Lung (tissue), 12 donors: ENCODE measurements around the gene ALKBH7. TPM values are rescaled to one million over a fixed set of nuclear protein-coding genes. Genes with fewer than 3 reads are reported as not detected.

Experiments
- ATAC-seq: fragments of 200-7000 bp; cut with Tn5 transposase; one replicate; pipeline ENCODE4 v1.9.1; 2020; ENCODE audit warnings: moderate number of reproducible peaks; ENCODE audit not compliant: insufficient read depth, low FRiP score
- DNase-seq, 3 donors: peaks; one replicate each; pipeline ENCODE4 v3.0.0-alpha.2; 2013 to 2017
- H3K27ac ChIP-seq, 2 donors: one replicate each; pipeline ENCODE4 v1.5.1; 2013; ENCODE audit warnings: mild to moderate bottlenecking in 2 of 2, moderate library complexity in 2 of 2, control low read depth in 1 of 2, inconsistent platforms in 1 of 2, low read depth in 1 of 2, low read length in 1 of 2
- H3K27me3 ChIP-seq, 3 donors: one replicate each; pipeline ENCODE4 v1.5.1; 2013; ENCODE audit warnings: low read length in 2 of 3; ENCODE audit not compliant: control insufficient read depth in 3 of 3, insufficient read depth in 3 of 3
- H3K36me3 ChIP-seq, 4 donors: one replicate each; pipeline ENCODE4 v1.5.1; 2013; ENCODE audit warnings: low read length in 4 of 4, mild to moderate bottlenecking in 1 of 4, moderate library complexity in 1 of 4; ENCODE audit not compliant: control insufficient read depth in 4 of 4, insufficient read depth in 4 of 4
- H3K4me1 ChIP-seq, 5 donors: one replicate each; pipeline ENCODE4 v1.5.1; 2013; ENCODE audit warnings: low read length in 5 of 5, mild to moderate bottlenecking in 2 of 5, moderate library complexity in 1 of 5; ENCODE audit not compliant: control insufficient read depth in 5 of 5, insufficient read depth in 5 of 5
- H3K4me3 ChIP-seq: one replicate; pipeline ENCODE4 v1.5.1; 2013; ENCODE audit warnings: mild to moderate bottlenecking, control low read depth, moderate library complexity
- H3K9ac ChIP-seq, 2 donors: one replicate each; pipeline ENCODE4 v1.5.1; 2013; ENCODE audit warnings: low read length in 2 of 2, control low read depth in 1 of 2; ENCODE audit not compliant: insufficient read depth in 1 of 2
- H3K9me3 ChIP-seq, 4 donors: one replicate each; pipeline ENCODE4 v1.5.1; 2013; ENCODE audit warnings: low read length in 3 of 4, mild to moderate bottlenecking in 1 of 4, moderate library complexity in 1 of 4; ENCODE audit not compliant: control insufficient read depth in 4 of 4, insufficient read depth in 3 of 4
- WGBS, 2 donors: extraction: QIAGEN DNeasy Blood & Tissue Kit; methylation state at CpG; one replicate each; pipeline ENCODE4 v1.1.7; 2013; 5-methylcytosine and 5-hydroxymethylcytosine counted together
- polyA plus RNA-seq, 2 donors: library from polyadenylated mRNA; stranded (reverse); fragments of 200-250 nt; gene quantifications; one replicate each; pipeline ENCODE4 v1.2.1, GENCODE V29; 2013
- total RNA-seq, 2 donors: library from RNA; depleted of rRNA in 1 of 2; stranded (reverse); fragments of >200 nt in 1 of 2; gene quantifications; one replicate each; pipeline ENCODE4 v1.2.1, GENCODE V29; 2014 to 2021
- TF ChIP-seq, protein P1 (sequence below): IDR thresholded peaks from 2 replicates; pipeline ENCODE4 v1.5.1; 2012; ENCODE audit warnings: mild to moderate bottlenecking; ENCODE audit errors: control extremely low read depth, extremely low read depth
- donor health status: control.
- donor health status: control.
- donor health status: Bipolar disorder and iron deficiency.
- donor health status: healthy.
- donor health status: DM: yes; HTN: yes; CAD: no.

ALKBH7 gene
- total and polyA plus RNA-seq, 4 donors: 26.8 to 84.2 (median 53.4) TPM

DNA sequence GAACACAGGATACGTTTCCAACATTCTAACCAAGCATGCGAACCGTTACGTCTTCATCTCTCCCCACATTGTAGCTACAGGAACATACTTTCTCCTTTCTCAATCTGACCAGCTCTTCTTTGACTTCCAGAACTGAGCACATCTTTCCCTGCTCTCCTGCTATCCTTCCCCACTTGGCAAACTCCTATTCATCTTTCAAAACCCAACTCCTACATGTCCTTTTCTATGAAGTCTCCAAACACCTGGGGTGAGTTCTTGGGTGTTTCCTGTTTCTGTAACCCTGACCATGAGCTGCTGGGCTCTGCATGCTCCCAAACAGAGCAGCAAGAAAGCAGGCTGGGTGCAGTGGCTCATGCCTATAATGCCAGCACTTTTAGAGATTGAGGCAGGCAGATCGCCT is 45.8 kb upstream of the ALKBH7 start:
- peaks cover 0 to 2% (median 0%) of the 10 kb centered on the region in 3 donors for H3K27me3 ChIP-seq
- no peaks in the 10 kb centered on the region for H3K9me3 ChIP-seq
- no peak overlapping the region for H3K27ac ChIP-seq
- no peaks in the 10 kb centered on the region for H3K4me1 ChIP-seq
- no peak overlapping the region for H3K4me3 ChIP-seq
- H3K9ac ChIP-seq: no peak overlapping the region
- no peak for ATAC-seq
- DNase-seq: no peak
- TF ChIP-seq, protein P1, sequence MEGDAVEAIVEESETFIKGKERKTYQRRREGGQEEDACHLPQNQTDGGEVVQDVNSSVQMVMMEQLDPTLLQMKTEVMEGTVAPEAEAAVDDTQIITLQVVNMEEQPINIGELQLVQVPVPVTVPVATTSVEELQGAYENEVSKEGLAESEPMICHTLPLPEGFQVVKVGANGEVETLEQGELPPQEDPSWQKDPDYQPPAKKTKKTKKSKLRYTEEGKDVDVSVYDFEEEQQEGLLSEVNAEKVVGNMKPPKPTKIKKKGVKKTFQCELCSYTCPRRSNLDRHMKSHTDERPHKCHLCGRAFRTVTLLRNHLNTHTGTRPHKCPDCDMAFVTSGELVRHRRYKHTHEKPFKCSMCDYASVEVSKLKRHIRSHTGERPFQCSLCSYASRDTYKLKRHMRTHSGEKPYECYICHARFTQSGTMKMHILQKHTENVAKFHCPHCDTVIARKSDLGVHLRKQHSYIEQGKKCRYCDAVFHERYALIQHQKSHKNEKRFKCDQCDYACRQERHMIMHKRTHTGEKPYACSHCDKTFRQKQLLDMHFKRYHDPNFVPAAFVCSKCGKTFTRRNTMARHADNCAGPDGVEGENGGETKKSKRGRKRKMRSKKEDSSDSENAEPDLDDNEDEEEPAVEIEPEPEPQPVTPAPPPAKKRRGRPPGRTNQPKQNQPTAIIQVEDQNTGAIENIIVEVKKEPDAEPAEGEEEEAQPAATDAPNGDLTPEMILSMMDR: no peak
- no peaks in the 10 kb centered on the region for H3K36me3 ChIP-seq
- WGBS, 2 donors: 82 to 85% methylated on average over 5 of the region's 5 CpGs

- H3K36me3 ChIP-seq: no peaks in the 10 kb centered on the region
- DNase-seq (no peak), ATAC-seq (no peak)
- H3K9me3 ChIP-seq: no peaks in the 10 kb centered on the region
- no peak within 1 kb of the TSS for H3K9ac ChIP-seq
- TF ChIP-seq, protein P1: no peak
- no peak within 1 kb of the TSS for H3K4me3 ChIP-seq
- H3K27me3 ChIP-seq: peaks cover 0 to 2% (median 0%) of the 10 kb centered on the region in 3 donors
- H3K27ac ChIP-seq: no peak within 1 kb of the TSS
- 76 to 84% methylated on average over 17 of the region's 17 CpGs for WGBS, 2 donors
- H3K4me1 ChIP-seq: no peaks in the 10 kb centered on the region
Observed at GRCh38 chr19:6333439-6333838, 39.2 kb upstream of the ALKBH7 start, which contains the start of gene ACER1. Gene ACER1 (minus strand): TSS chr19:6333612. CDS start chr19:6333551, 61 bp downstream.

DNA sequence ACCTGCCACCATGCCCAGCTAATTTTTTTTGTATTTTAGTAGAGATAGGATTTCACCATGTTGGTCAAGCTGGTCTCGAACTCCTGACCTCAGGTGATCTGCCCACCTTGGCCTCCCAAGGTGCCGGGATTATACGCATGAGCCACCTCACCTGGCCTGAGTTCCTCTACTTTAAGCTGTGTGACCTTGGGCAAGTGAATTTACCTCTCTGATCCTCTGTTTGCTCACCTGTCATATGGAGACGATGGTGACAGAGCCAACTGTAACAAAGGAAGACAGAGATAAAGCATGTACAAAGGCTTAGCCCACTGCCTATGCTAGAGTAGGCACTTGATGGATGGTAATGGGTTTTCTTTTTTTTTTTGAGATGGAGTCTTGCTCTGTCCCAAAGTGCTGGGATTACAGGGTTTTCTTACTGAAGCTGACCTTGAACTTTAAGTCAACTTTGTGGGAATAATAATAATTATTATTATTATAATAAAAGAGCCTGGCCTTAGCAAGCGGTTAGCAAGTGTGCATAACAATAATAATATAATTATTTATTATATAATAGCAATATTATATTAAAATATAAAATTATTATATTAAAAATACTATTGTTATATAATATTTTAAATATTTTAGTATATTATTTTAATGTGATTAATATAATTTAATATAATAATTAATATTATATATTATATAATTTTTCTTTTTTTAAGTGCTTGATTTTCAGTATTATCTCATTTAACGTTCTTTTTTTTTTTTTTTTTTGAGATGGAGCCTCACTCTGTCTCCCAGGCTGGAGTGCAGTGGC is 37.9 kb upstream of the ALKBH7 start:
- no peak for DNase-seq
- no peak for ATAC-seq
- Histone ChIP-seq H3K27ac (no peak overlapping the region), H3K4me3 (no peak overlapping the region), H3K9me3 (no peaks in the 10 kb centered on the region), H3K4me1 (no peaks in the 10 kb centered on the region), H3K36me3 (no peaks in the 10 kb centered on the region), H3K9ac (no peak overlapping the region), H3K27me3 (no peaks in the 10 kb centered on the region)
- TF ChIP-seq, protein P1: no peak
- 87 to 91% methylated on average over 6 of the region's 6 CpGs for WGBS, 2 donors
